Stimulated activated CD4-positive, alpha-beta T cell treated with anti-CD3 and anti-CD28 coated beads, Interleukin-15, amount 100 ng/mL, for 1 hour (primary cell): ENCODE results near the gene COL25A1.

Experiments used
- DNase-seq, 2 donors: peaks; one replicate each; pipeline ENCODE4 v3.0.0-alpha.2; 2020; ENCODE audit warnings: low read depth in 1 of 2, low spot score in 1 of 2

The COL25A1 gene

GRCh38 chr4:109216085-109216696 lies 86.3 kb downstream of the COL25A1 start:
- no peak for DNase-seq

- DNase-seq, result no peak
These were observed 87.0 kb downstream of the COL25A1 start for GRCh38 chr4:109215506-109215905.

- no peak for DNase-seq
These were observed 87.7 kb downstream of the COL25A1 start for GRCh38 chr4:109214622-109215301.

DNA sequence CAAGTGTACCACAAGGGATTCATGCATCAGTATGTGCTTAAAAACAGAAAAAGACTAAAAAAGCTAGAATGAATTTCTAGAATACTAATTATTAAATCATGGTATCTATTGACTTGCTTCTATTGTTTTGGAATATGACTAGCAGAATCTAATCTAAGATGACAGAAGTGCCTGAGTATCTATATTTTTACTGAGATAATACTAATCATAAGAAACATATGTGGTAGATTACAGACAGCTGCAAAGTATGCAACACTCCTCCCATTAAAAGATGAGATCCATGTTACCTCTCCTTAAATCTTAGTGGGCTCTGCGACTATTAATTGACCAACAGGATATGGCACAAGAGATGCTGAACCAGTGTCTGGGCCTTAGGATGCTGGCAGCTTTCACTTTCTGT lies 89.4 kb downstream of the COL25A1 start:
- no peak for DNase-seq

GRCh38 chr4:109211671-109212070 lies 90.8 kb downstream of the COL25A1 start:
- no peak for DNase-seq

GRCh38 chr4:109209647-109210046 lies 92.8 kb downstream of the COL25A1 start:
- no peak for DNase-seq

- no peak for DNase-seq
These were observed 94.6 kb downstream of the COL25A1 start for GRCh38 chr4:109207898-109208297.

- DNase-seq, result no peak
These were observed 95.4 kb downstream of the COL25A1 start for GRCh38 chr4:109207061-109207460.

- no peak for DNase-seq
These were observed 95.8 kb downstream of the COL25A1 start for GRCh38 chr4:109206620-109207019.

- no peak for DNase-seq
These were observed 97.3 kb downstream of the COL25A1 start for GRCh38 chr4:109205186-109205585.

GRCh38 chr4:109199585-109199984 lies 102.9 kb downstream of the COL25A1 start:
- DNase-seq, result no peak

- DNase-seq, result no peak
These were observed 106.8 kb downstream of the COL25A1 start for GRCh38 chr4:109195646-109196045.

- DNase-seq, result no peak
These were observed 111.2 kb downstream of the COL25A1 start for GRCh38 chr4:109191216-109191615.

GRCh38 chr4:109186458-109186945 lies 116.0 kb downstream of the COL25A1 start:
- DNase-seq, result no peak

DNA sequence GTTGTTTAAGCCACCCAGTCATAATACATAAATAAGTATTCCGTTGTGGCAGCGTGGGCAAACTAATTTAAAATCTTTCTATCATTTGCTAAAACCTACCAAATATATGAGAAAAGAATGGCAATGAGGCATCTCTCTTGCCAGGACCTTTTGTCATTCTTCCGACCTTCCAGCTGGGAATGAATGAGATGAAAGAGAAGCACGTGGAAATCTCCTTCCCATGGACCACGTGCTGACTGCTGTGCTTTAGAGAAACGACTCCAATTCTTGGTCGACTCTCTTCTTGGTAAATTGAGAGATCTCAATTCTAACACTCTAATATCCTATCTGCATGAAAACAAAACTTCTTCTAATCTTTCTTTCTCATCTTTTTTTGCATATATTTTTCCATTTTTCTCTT lies 116.5 kb downstream of the COL25A1 start:
- no peak for DNase-seq

GRCh38 chr4:109185548-109185947 lies 116.9 kb downstream of the COL25A1 start:
- DNase-seq, result no peak

DNA sequence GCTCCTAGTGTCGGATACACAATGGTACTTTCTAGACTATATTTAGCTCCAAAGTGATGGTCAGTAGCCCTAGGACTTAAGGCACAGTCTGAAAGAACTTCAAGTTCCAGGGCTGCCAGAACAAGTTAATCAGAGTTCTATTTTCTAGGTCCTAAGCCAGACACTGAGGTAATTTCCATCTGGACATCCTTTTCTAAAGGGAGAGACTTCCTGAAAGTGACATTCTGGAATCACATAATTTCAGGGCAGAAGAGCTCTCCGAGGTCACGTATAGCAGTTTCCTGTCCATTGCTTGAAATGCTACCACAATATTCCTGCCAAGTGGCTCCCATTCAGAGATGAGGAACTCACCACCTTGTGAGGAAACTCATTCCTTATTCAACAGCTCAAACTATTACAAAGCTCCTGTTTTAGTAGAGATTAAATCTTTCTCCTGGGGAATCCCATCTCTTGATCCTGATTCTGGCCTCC lies 117.9 kb downstream of the COL25A1 start:
- DNase-seq, result no peak

GRCh38 chr4:109183931-109184490 lies 118.4 kb downstream of the COL25A1 start:
- DNase-seq, result no peak

GRCh38 chr4:109182696-109183095 lies 119.8 kb downstream of the COL25A1 start:
- no peak for DNase-seq

GRCh38 chr4:109179061-109179460 lies 123.4 kb downstream of the COL25A1 start:
- DNase-seq, result no peak

- DNase-seq, result no peak
These were observed 125.2 kb downstream of the COL25A1 start for GRCh38 chr4:109177096-109177810.
